ENCODE measurements around the gene DTNBP1.

GRCh38 chr6:15595461-15596173 lies 67.2 kb downstream of the DTNBP1 start:
- TF ChIP-seq POLR2A (IDR thresholded peaks at IDR 0.05; ENCODE audit: low read depth, low read length) (no peak), SMC3 (IDR thresholded peaks at IDR 0.05; ENCODE audit: low read depth, low read length) (no peak), CTCF (conservative IDR thresholded peaks at IDR 0.05; ENCODE audit: low read depth, low read length) (no peak), BHLHE40 (IDR thresholded peaks at IDR 0.05; ENCODE audit: low read depth, low read length) (no peak), MAFK (IDR thresholded peaks at IDR 0.05; ENCODE audit: low read depth, low read length) (no peak), RAD21 (IDR thresholded peaks at IDR 0.05; ENCODE audit: low read length) (no peak), CHD1 (IDR thresholded peaks at IDR 0.05; ENCODE audit: low read depth, low read length) (no peak), RFX5 (IDR thresholded peaks at IDR 0.05; ENCODE audit: low read depth, low read length) (no peak)
